ENCODE results near the gene RIMS3.

- TF ChIP-seq CTCF (IDR thresholded peaks at IDR 0.05), result no peak
- no peak for TF ChIP-seq POLR2A (IDR thresholded peaks at IDR 0.05)
These were observed 12.5 kb downstream of the RIMS3 start for GRCh38 chr1:40652979-40653378.

All from Peyer's patch (tissue), 4 donors.